Endometrial microvascular endothelial cells (primary cell): Measurements from ENCODE around the gene TBC1D9. TPM values are rescaled to one million over a fixed set of nuclear protein-coding genes. Genes with fewer than 3 reads are reported as not detected.
"Not testable (repeated sequence)": the region's sequence is repeated elsewhere in the genome, so short reads cannot be mapped to it uniquely, and the experiment has no call there.

Experiments
- in situ Hi-C: cut with HindIII; loops from 2 replicates; pipeline ENCODE4 v1.10.0; 2017; ENCODE audit warnings: low sequenced_read_pairs, low pct_unique_long_range_greater_than_20kb; ENCODE audit errors: inconsistent ontology term
- total RNA-seq: library from RNA; depleted of rRNA; stranded (reverse); fragments of >200 nt; gene quantifications from one replicate; pipeline ENCODE4 v1.2.3, GENCODE V29; 2015; ENCODE audit errors: inconsistent ontology term

TBC1D9 gene
- total RNA-seq, 1 donor from 2014 or later = 35.3 TPM

DNA sequence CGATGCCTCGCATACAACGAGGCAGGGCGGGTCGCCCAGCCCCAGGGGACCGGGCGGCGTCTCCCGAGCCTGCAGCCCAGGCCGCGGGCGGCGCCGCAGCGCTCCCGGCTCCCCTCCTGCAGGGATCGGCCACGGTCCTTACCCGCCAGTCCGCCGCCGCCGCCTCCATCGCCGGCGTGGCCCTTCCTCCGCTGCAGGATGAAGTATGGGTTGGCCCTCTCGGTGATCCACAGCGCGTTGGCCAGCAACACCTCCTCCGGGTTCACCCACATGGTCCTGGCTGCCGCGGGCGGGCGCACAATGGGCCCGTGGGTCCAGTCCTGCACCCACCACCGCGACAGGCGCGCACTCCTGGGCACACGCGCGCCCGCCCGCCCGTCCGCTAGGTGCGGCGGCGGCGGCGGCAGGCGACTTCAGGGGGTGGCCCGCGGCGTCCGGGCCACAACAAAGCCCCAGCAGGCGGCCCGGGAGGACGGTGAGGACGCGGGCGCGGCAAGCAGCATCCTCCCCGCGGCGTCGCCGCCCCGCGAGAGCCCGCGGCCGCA lies 339 bp downstream of the TBC1D9 start:
- in situ Hi-C loops = no loop called here

DNA sequence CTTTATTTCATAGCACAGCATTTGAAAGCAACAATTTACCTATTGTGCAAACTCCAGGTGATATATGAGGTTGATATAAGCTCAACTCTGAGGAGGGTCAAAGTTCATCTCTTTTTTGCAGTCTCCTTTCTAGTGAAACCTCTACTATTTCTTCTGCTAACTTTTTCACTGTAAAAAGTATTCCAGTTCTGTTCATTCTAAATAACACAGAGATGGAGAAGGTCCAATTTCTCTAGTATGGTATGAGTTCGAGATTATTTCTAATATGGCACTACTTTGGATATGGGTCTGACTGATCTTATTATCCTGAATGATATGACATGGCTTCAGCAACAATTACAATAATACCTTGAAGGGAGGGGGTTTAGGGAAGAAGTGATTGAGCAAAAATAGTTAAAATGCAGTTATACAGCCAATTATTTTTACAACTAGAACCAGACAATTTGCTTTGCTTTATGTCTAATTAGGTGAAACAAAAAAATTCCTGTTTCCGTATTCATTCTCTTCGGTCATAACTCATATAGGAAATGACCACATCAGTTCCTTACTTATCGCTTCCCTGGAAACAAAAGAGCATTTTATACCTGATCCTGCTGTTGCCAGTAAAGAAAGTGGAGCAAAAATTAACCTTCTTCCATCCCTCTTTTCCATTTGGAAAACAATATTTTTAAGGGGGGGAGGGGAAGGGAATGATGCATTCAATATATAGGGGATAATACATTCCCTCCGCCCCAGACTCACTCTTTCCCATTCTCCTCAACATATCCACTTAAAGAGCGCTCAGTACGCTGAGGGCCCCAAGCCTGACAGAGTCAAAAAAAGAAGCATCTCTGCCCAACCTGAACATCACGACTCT lies 1.0 kb downstream of the TBC1D9 start:
- in situ Hi-C loops = no loop called here

DNA sequence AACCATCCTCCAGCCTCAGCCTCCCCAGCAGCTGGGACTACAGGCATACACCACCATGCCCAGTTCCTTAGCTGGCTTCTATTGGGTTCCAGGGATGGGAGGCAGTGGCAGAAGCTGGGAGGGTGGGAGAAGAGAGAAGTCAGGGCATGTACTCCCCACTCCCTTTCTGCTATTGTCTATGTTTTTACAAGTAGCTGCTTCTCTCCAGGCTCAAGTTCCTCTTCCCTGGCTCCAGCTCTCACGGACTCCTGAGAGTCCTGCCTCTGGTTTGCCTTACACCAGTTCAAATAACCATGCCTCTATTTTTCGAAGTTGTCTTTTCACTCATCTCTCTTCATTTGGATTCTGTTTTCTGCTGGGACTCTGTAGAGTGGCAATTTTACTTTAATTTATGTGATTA lies 2.9 kb downstream of the TBC1D9 start:
- in situ Hi-C loops = no loop called here

DNA sequence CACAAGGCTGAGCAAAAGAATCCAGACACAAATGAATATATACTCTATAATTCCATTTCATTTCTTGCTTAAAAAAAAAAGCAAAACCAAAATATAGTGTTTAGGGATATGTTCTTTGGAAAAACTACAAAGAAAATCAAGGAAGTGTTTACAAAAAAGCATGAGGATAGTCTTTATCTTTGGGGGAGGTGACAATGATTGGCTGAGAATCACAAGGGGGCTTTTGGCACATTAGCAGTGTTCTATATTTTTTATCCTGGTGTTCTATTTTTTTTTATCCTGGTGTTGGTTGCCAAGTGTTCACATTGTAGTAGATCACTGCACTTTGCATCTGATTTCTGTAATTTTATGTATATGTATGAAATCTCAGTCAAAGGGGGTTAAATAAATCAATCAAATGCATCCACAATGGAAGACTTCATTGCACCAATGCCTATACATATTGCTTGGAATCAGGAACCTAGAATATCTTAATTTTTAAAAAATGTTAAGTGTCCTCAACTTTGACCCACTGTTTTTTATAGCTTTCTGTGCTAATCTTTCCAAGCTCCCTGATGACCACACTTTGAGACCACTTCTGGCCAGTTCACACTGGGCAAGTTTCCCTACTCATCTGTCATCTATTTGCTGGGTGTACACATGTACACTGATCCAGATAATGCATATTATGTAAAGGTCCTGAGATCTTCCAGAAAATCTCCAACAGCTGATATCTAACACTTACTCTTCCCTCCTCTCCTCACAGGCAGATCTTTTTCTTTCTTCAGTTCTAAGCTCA lies 3.7 kb downstream of the TBC1D9 start:
- in situ Hi-C loops = no loop called here

DNA sequence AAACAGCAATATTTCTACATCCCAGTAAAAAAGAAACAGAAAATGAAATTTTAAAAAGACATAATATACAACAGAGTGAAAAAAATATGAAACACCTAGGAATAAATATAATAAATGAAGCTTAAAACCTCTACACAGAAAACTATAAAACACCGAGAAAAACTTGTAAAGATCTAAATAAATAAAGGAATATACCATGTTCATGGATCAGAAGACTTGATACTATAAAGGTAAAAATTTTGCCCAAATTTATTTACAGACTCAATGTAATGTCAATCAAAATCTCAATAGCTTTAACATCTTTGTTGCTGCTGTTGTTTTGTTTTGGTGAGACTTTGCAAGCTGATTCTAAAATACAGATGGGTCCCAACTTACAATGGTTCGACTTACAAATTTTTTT lies 5.7 kb downstream of the TBC1D9 start:
- in situ Hi-C loops = no loop called here

DNA sequence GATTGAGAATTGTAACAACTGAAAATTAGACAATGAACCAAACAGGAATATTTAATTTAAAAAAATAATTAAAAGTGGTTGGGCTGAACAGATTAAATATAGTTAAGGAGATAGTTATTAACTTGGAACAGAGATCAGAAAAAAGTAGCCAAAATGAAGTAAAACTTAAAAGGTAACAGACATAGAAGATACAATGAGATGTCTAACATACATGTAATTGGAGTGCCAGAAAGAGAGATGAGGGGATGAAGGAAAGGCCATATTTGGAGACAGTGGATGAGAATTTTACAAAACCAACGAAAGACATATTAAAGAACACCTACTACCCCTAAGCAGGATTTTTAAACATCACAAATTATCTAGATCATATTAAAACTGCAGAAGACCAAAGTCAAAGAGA lies 8.0 kb downstream of the TBC1D9 start:
- in situ Hi-C loops = no loop called here

DNA sequence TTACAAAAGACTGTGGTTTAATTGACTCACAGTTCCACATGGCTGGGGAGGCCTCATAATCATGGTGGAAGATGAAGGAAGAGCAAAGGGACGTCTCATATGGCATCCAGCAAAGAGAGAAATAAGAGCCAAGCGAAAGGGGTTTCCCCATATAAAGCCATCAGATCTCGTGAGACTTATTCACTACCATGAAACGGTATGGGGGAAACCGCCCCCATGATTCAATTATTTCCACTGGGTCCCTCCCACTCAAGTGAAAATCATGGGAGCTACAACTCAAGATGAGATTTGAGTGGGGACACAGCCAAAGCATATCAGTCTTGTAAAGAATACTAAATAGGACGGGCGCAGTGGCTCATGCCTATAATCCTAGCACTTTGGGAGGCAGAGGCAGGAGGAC lies 9.6 kb downstream of the TBC1D9 start:
- in situ Hi-C loops = not testable (repeated sequence)

DNA sequence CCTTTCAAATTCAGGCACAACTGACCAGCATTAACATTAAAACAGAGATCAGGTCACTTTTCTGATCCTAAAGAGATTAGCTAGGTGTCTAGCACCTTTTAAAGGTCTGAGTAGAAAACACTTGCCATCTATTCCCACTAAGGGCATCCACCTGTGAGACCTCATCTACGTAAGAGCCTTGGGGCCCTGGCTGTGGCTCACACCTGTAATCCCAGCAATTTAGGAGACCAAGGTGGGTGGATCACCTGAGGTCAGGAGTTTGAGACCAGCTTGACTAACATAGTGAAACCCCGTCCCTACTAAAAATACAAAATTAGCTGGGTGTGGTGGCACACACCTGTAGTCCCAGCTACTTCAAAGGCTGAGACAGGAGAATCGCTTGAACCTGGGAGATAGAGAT lies 11.8 kb downstream of the TBC1D9 start:
- in situ Hi-C loops = no loop called here

DNA sequence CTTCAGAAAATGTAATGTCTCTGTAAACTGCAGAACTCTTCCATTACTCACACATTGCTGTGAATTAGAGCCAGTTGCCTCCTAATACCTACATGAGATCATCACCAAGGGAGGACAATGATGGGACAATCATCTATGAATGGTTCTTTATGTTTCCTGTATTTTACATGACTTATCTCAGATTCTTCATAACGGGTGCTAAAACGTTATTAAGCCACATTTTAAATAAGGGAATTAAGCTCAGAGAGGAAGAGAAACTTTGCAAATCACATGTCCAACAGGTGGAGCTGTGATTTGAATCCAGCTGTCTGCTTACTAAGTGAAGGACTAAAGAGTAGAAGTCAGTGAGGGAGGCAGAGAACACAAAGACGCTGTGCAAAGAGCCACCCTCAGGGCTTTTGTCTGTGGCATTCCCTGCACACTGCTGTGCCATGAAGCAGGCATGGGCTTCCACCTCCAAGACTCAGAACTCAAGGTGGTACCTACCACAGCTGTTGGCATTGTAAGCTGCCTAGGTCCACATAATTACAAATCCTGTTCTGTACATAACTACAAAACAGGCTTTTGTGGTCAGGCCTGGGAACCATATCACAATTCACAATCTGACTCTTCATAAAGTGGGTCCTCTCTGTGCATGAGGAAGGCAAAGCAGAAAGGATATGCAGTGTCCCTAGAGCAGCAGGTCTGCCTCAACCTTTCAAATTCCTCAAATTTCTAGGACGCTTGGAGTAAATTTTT lies 12.8 kb downstream of the TBC1D9 start:
- in situ Hi-C loops = no loop called here

DNA sequence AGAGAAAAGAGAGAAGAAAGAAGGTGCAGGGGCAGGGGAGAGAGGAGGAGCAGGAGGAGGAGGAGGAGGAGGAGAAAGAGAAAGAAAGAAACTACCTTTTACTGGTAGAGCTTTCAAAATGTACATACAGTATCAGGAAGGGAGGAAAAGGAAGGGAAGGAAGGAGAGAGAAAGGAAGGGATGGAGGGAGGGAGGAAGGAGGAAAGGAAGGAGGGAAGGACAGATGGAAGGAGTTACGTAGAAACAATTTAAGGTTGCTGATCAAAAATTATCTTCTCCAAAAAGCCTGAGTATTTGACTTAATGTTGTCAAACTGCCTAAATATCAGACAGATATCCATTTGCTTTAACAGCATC lies 13.4 kb downstream of the TBC1D9 start:
- in situ Hi-C loops = no loop called here

DNA sequence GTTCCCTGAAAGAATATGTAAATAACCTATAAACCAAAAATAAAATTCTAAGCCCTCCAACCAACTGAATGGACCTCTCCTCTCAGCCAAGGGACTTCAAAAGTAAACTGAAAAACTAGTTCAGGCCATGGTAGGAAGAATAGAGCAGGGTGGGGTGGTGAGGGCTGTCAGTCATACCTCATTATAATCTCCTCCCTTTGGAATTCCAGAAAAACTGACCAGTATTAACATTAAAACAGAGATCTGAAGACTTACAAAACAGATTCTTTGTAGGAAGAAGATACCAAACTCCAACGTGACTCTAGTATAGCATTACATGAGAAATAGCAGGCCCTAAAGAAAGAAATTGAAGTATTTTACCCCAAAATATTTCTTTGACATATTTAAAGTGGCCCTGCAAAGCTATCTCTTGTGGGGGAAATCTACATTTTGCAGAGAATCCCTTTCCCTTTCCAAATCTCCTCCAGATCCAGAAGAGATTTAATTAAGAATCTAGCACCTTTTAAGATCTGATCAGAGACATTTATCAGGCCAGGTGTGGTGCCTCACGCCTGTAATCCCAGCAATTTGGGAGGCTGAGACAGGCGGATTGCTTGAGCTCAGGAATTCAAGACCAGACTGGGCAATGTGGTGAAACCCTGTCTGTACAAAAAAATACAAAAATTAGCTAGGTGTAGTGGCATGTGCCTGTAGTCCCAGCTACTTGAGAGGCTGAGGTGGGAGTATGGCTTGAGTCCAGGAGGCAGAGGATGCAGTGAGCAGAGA lies 15.1 kb downstream of the TBC1D9 start:
- in situ Hi-C loops = no loop called here

DNA sequence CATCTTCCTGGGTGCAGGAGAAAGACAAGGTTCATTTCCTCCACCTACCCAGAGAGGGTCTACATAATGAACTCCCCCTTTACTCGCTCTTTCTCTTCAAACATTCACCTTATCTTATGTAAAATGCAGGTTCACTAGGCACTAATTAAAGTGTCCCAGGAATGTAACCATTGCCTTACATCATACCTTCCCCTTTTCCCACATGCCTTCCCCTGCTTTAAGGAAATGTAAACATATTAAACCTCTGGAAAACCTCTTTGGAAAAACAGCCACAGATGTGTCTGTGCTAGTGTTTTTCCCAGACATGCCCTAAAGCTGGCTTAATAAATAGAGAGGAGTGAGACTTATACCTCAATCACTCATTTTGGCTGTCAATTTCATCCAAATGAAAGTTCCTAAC lies 15.8 kb downstream of the TBC1D9 start:
- in situ Hi-C loops = no loop called here

DNA sequence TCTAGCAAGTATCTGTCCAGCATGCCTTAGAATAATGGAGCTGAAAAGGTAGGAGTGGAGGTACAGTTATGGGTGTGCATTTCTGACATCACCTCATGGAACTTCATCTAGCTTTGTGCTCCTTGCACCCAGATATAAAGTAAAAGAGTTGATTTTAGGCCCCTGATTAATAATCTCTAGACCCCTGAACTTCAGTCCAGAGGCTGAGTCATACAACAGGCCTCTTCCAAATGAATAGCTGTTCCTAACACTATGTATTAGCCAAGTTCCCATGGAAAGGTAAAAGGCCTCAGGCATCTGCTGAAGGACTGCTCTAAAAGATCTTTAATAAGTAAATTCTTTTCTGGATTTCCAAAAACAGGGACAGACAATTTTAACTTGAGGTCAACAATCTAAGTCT lies 16.2 kb downstream of the TBC1D9 start:
- in situ Hi-C loops = no loop called here

DNA sequence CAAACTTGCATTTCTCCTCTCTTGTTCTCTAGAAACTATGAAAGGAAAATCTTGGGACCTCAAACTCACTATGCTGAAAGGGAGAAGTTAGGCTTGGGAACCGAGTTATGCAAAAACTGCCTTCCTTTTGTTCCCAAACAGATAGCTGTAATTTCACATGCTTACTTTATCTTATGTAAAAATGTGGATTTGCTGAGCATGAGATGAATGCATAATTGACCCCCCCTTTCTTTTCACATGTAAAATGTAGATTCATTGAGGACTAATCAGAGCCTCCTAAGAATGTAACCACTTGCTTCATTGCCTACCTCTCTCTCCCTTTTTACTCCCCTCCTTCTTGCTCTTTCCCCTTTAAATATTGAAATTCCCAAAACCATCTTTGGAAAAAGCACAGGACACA lies 18.0 kb downstream of the TBC1D9 start:
- in situ Hi-C loops = no loop called here

DNA sequence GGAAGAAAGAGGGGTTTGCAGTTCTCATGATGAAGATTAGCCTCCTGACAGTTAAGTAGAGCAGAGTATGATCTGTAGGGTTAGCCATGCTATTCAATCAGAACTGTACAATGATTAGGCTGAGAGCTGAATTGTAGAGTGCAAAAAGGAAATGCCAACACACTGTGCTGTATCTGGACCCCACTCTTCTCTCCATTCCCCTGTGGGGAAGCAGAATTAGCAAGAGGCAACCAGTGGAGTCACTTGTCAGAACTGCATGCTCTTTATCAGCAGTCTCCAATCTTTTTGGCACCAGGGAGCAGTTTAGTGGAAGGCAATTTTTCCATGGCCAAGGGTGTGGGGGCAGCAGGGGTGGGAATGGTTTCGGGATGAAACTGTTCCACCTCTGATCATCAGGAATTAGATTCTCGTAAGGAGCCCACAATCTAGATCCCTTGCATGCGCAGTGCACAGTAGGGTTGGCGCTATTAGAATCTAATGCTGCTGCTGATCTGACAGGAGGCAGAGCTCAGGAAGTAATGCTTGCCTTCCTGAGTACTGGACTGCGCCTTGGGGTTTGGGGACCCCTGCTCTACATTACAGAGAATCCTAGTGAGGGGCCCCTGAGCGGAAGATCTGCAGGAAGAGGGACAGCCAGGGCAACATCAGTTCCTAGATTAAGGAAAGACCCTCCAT lies 19.4 kb downstream of the TBC1D9 start:
- in situ Hi-C loops = no loop called here

DNA sequence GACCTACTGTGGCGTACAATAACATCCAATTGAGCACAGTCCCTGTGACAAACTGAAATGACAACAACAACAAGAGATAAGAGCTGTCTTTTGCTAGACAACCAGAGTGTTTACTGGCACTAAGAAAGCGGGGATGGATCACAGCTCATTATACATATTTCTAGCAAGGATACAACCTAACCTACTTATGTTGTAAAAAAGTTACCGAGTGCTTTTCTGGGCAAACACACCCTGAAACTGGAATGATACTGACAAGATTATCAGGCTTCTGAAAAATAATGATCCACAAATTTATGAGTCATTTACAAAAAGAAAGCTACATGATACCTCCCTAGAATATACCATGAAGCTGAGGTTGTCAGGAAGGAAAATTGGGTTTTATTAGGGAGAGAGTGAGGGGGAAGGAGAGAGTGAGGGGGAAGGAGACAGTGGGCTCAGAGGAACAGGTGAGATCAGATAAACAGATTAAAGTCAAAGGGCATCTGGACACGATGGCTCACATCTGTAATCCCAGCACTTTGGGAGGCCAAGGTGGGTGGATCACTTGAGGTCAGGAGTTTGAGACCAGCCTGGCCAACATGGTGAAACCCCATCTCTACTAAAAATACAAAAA lies 20.3 kb downstream of the TBC1D9 start:
- in situ Hi-C loops = no loop called here

DNA sequence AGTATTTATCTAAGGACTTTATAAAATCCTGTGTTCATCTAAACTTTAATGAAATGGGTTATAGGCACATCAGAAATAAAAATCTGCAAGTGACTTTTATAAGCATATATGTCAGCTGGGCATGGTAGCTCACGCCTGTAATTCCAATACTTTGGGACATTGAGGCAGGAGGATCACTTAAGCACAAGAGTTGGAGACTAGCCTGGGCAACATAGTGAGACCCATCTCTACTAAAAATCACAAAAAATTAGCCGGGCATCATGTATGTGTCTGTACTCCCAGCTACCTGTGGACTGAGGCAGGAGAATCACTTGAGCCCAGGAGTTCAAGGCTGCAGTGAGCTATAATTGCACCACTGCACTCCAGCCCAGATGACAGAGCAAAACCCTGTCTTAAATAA lies 20.9 kb downstream of the TBC1D9 start:
- in situ Hi-C loops = no loop called here

DNA sequence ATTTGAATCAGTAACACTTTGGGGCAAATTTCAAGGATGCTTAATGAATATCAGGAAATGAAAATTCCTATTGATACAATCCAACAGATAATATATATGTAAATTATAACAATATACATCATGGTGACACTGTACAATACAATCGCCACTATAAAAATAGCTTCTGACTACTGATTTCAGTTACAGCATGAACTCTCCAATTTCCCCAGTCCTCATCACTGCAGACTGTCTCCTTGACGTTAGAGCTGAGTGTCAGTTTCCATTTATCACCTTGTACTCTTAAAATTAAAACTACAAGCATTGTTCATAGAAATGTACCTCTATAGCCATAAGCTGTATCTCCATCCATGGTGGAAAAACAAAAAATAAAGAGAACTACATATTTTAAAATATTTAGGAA lies 23.4 kb downstream of the TBC1D9 start:
- in situ Hi-C loops = no loop called here
